GM19455 (cell line): ENCODE measurements around the gene ABLIM2.

Experiments used
- ATAC-seq: cut with Tn5 transposase; IDR thresholded peaks from one replicate; pipeline ENCODE4 v1.9.1; 2021; ENCODE audit not compliant: unreplicated experiment

ABLIM2 gene

GRCh38 chr4:8032381-8032780 lies 126.2 kb downstream of the ABLIM2 start:
- no peak for ATAC-seq

- ATAC-seq: no peak
Observed at GRCh38 chr4:8030121-8030781, 128.4 kb downstream of the ABLIM2 start.

GRCh38 chr4:8029689-8030088 lies 128.9 kb downstream of the ABLIM2 start:
- ATAC-seq: no peak

GRCh38 chr4:8028884-8029568 lies 129.6 kb downstream of the ABLIM2 start:
- no peak for ATAC-seq

- no peak for ATAC-seq
Observed at GRCh38 chr4:8028368-8028767, 130.2 kb downstream of the ABLIM2 start.

- no peak for ATAC-seq
Observed at GRCh38 chr4:8026453-8026852, 132.2 kb downstream of the ABLIM2 start.

- no peak for ATAC-seq
Observed at GRCh38 chr4:8025668-8026067, 132.9 kb downstream of the ABLIM2 start.

GRCh38 chr4:8024073-8024786 lies 134.4 kb downstream of the ABLIM2 start:
- ATAC-seq: no peak

GRCh38 chr4:8023696-8024033 lies 134.9 kb downstream of the ABLIM2 start:
- no peak for ATAC-seq

- ATAC-seq: no peak
Observed at GRCh38 chr4:8022767-8023695, 135.6 kb downstream of the ABLIM2 start.

GRCh38 chr4:8021796-8022195 lies 136.8 kb downstream of the ABLIM2 start:
- no peak for ATAC-seq

GRCh38 chr4:8019396-8020365 lies 138.9 kb downstream of the ABLIM2 start:
- ATAC-seq: no peak

- ATAC-seq: no peak
Observed at GRCh38 chr4:8016527-8016926, 142.1 kb downstream of the ABLIM2 start.

- no peak for ATAC-seq
Observed at GRCh38 chr4:8015512-8015911, 143.1 kb downstream of the ABLIM2 start.

- ATAC-seq: no peak
Observed at GRCh38 chr4:8013976-8014726, 144.5 kb downstream of the ABLIM2 start.

GRCh38 chr4:8012517-8012916 lies 146.1 kb downstream of the ABLIM2 start:
- ATAC-seq: no peak

GRCh38 chr4:8010618-8011017 lies 148.0 kb downstream of the ABLIM2 start:
- ATAC-seq: no peak

- ATAC-seq: no peak
Observed at GRCh38 chr4:8009710-8010511, 148.7 kb downstream of the ABLIM2 start.
